Measurements from ENCODE around the gene APOA4. TPM values are rescaled to one million over a fixed set of nuclear protein-coding genes. Genes with fewer than 3 reads are reported as not detected.

APOA4 gene
- total and polyA plus RNA-seq, 2 of the 13 experiments (the other 11 are each of a cell fraction or from before 2014, with no cell fraction given) = 3.8 to 7.2 TPM

GRCh38 chr11:116828632-116829524, 5.8 kb upstream of the APOA4 start (continued):
- TF ChIP-seq THAP8 (CRISPR knock-in tag; IDR thresholded peaks at IDR 0.05; ENCODE audit: borderline replicate concordance) (no peak), RFXANK (CRISPR knock-in tag; IDR thresholded peaks at IDR 0.05) (0 out of 2 replicates have a peak, but pooled peaks have one; percentile 72), ZNF577 (CRISPR knock-in tag; IDR thresholded peaks at IDR 0.05; ENCODE audit: borderline replicate concordance, low read depth) (no peak), GPBP1L1 (CRISPR knock-in tag; IDR thresholded peaks at IDR 0.05) (no peak), ZNF205 (CRISPR knock-in tag; IDR thresholded peaks at IDR 0.05) (peak; percentile 83; the same call in 1 of the 2 replicates), KLF9 (CRISPR knock-in tag; IDR thresholded peaks at IDR 0.05; ENCODE audit: low read depth) (no peak), SALL1 (CRISPR knock-in tag; IDR thresholded peaks at IDR 0.05) (peak; percentile 96), ATAD3A (CRISPR knock-in tag; IDR thresholded peaks at IDR 0.05) (no peak), KDM2A (CRISPR knock-in tag; IDR thresholded peaks at IDR 0.05; ENCODE audit: borderline replicate concordance, low read depth) (no peak), NFYC (CRISPR knock-in tag; IDR thresholded peaks at IDR 0.05) (peak; percentile 30; the same call in 1 of the 2 replicates), KLF15 (CRISPR knock-in tag; IDR thresholded peaks at IDR 0.05; ENCODE audit: borderline replicate concordance) (peak; percentile 51; the same call in 1 of the 2 replicates), SETDB1 (CRISPR knock-in tag; IDR thresholded peaks at IDR 0.05; ENCODE audit: borderline replicate concordance) (no peak), TEAD3 (CRISPR knock-in tag; optimal IDR thresholded peaks at IDR 0.05; ENCODE audit: borderline replicate concordance) (peak; percentile 56), HMGA1 (CRISPR knock-in tag; conservative IDR thresholded peaks at IDR 0.05) (no peak), JARID2 (CRISPR knock-in tag; IDR thresholded peaks at IDR 0.05; ENCODE audit: insufficient replicate concordance) (no peak)
- TF ChIP-seq, protein P1, sequence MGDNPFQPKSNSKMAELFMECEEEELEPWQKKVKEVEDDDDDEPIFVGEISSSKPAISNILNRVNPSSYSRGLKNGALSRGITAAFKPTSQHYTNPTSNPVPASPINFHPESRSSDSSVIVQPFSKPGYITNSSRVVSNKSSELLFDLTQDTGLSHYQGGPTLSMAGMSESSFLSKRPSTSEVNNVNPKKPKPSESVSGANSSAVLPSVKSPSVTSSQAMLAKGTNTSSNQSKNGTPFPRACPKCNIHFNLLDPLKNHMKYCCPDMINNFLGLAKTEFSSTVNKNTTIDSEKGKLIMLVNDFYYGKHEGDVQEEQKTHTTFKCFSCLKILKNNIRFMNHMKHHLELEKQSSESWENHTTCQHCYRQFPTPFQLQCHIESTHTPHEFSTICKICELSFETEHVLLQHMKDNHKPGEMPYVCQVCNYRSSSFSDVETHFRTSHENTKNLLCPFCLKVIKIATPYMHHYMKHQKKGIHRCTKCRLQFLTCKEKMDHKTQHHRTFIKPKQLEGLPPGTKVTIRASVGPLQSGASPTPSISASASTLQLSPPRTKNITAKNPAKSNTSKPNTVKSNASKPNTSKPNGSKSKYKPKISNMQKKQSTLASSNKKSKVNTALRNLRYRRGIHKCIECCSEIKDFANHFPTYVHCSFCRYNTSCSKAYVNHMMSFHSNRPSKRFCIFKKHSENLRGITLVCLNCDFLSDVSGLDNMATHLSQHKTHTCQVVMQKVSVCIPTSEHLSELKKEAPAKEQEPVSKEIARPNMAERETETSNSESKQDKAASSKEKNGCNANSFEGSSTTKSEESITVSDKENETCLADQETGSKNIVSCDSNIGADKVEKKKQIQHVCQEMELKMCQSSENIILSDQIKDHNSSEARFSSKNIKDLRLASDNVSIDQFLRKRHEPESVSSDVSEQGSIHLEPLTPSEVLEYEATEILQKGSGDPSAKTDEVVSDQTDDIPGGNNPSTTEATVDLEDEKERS (CRISPR knock-in tag; IDR thresholded peaks at IDR 0.05) = no peak
- TF ChIP-seq, protein P2, sequence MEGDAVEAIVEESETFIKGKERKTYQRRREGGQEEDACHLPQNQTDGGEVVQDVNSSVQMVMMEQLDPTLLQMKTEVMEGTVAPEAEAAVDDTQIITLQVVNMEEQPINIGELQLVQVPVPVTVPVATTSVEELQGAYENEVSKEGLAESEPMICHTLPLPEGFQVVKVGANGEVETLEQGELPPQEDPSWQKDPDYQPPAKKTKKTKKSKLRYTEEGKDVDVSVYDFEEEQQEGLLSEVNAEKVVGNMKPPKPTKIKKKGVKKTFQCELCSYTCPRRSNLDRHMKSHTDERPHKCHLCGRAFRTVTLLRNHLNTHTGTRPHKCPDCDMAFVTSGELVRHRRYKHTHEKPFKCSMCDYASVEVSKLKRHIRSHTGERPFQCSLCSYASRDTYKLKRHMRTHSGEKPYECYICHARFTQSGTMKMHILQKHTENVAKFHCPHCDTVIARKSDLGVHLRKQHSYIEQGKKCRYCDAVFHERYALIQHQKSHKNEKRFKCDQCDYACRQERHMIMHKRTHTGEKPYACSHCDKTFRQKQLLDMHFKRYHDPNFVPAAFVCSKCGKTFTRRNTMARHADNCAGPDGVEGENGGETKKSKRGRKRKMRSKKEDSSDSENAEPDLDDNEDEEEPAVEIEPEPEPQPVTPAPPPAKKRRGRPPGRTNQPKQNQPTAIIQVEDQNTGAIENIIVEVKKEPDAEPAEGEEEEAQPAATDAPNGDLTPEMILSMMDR (CRISPR knock-in tag; IDR thresholded peaks at IDR 0.05) = peak; percentile 81
- TF ChIP-seq, protein P3, sequence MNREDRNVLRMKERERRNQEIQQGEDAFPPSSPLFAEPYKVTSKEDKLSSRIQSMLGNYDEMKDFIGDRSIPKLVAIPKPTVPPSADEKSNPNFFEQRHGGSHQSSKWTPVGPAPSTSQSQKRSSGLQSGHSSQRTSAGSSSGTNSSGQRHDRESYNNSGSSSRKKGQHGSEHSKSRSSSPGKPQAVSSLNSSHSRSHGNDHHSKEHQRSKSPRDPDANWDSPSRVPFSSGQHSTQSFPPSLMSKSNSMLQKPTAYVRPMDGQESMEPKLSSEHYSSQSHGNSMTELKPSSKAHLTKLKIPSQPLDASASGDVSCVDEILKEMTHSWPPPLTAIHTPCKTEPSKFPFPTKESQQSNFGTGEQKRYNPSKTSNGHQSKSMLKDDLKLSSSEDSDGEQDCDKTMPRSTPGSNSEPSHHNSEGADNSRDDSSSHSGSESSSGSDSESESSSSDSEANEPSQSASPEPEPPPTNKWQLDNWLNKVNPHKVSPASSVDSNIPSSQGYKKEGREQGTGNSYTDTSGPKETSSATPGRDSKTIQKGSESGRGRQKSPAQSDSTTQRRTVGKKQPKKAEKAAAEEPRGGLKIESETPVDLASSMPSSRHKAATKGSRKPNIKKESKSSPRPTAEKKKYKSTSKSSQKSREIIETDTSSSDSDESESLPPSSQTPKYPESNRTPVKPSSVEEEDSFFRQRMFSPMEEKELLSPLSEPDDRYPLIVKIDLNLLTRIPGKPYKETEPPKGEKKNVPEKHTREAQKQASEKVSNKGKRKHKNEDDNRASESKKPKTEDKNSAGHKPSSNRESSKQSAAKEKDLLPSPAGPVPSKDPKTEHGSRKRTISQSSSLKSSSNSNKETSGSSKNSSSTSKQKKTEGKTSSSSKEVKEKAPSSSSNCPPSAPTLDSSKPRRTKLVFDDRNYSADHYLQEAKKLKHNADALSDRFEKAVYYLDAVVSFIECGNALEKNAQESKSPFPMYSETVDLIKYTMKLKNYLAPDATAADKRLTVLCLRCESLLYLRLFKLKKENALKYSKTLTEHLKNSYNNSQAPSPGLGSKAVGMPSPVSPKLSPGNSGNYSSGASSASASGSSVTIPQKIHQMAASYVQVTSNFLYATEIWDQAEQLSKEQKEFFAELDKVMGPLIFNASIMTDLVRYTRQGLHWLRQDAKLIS (CRISPR knock-in tag; IDR thresholded peaks at IDR 0.05) = no peak; the same call in 1 of the 2 replicates

Measured in HepG2 (cell line).